Kidney epithelial cell (primary cell): ENCODE results near the gene ABI1. TPM values are rescaled to one million over a fixed set of nuclear protein-coding genes. Genes with fewer than 3 reads are reported as not detected.

ENCODE experiments used
- DNase-seq: peaks from one replicate; pipeline ENCODE4 v3.0.0-alpha.2; 2010; ENCODE audit warnings: low read depth
- H3K27me3 ChIP-seq: 2 replicates; pipeline ENCODE4 v1.6.0; 2011; ENCODE audit warnings: low read length; ENCODE audit not compliant: control insufficient read depth, insufficient read depth
- H3K36me3 ChIP-seq: 2 replicates; pipeline ENCODE4 v1.5.1; 2011; ENCODE audit warnings: low read length; ENCODE audit not compliant: control insufficient read depth, insufficient read depth
- H3K4me3 ChIP-seq: 2 replicates; pipeline ENCODE4 v1.5.1; 2011; ENCODE audit warnings: low read depth, mild to moderate bottlenecking, control low read depth, low read length
- total RNA-seq: library from RNA; depleted of rRNA; stranded (reverse); fragments of >200 nt; gene quantifications from 2 replicates; pipeline ENCODE4 v1.2.3, GENCODE V29; 2015
- TF ChIP-seq, protein P1 (sequence below): IDR thresholded peaks from 2 replicates; pipeline ENCODE4 v1.5.1; 2011; ENCODE audit warnings: mild to moderate bottlenecking, moderate library complexity, low read length, control low read depth, inconsistent platforms; ENCODE audit not compliant: insufficient read depth, poor library complexity, severe bottlenecking

Gene ABI1
- total RNA-seq, 1 donor from 2014 or later: 41.6 TPM

- H3K36me3 ChIP-seq: no peaks in the 10 kb centered on the region
- no peak for DNase-seq
- H3K27me3 ChIP-seq: no peaks in the 10 kb centered on the region
- TF ChIP-seq, protein P1, sequence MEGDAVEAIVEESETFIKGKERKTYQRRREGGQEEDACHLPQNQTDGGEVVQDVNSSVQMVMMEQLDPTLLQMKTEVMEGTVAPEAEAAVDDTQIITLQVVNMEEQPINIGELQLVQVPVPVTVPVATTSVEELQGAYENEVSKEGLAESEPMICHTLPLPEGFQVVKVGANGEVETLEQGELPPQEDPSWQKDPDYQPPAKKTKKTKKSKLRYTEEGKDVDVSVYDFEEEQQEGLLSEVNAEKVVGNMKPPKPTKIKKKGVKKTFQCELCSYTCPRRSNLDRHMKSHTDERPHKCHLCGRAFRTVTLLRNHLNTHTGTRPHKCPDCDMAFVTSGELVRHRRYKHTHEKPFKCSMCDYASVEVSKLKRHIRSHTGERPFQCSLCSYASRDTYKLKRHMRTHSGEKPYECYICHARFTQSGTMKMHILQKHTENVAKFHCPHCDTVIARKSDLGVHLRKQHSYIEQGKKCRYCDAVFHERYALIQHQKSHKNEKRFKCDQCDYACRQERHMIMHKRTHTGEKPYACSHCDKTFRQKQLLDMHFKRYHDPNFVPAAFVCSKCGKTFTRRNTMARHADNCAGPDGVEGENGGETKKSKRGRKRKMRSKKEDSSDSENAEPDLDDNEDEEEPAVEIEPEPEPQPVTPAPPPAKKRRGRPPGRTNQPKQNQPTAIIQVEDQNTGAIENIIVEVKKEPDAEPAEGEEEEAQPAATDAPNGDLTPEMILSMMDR: no peak
- H3K4me3 ChIP-seq: no peak overlapping the region
These were observed 81.4 kb downstream of the ABI1 start for GRCh38 chr10:26779176-26779860.

- TF ChIP-seq, protein P1: no peak
- DNase-seq: no peak
- H3K4me3 ChIP-seq: no peak overlapping the region
- H3K27me3 ChIP-seq: no peaks in the 10 kb centered on the region
- no peaks in the 10 kb centered on the region for H3K36me3 ChIP-seq
These were observed 83.1 kb downstream of the ABI1 start for GRCh38 chr10:26777686-26778085.

DNA sequence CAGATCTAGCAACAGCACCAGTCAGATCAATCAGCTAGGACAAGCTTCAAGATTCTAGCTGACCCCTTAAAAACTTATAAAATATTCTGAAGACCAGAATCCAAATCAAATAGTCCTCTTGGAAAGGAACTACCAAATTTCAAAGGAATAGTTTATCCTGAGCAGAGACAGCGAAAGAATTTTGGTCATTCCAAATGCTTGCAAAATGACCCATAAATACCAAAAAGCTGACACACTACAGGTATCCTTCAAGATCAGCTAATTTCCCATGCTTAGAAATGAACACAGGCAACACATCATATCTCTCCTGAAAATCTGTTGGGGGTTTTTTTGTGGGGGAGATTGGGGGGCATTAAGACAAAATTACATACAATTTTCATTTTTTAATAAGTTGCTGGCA, 84.5 kb downstream of the ABI1 start:
- TF ChIP-seq, protein P1: no peak
- no peaks in the 10 kb centered on the region for H3K36me3 ChIP-seq
- no peaks in the 10 kb centered on the region for H3K27me3 ChIP-seq
- no peak overlapping the region for H3K4me3 ChIP-seq
- DNase-seq: no peak

- no peaks in the 10 kb centered on the region for H3K27me3 ChIP-seq
- H3K36me3 ChIP-seq: no peaks in the 10 kb centered on the region
- TF ChIP-seq, protein P1: no peak
- no peak overlapping the region for H3K4me3 ChIP-seq
- no peak for DNase-seq
These were observed 87.1 kb downstream of the ABI1 start for GRCh38 chr10:26773633-26774032.

GRCh38 chr10:26770069-26770468, 90.7 kb downstream of the ABI1 start:
- DNase-seq: no peak
- Histone ChIP-seq H3K27me3 (no peaks in the 10 kb centered on the region), H3K36me3 (no peaks in the 10 kb centered on the region), H3K4me3 (no peak overlapping the region)
- TF ChIP-seq, protein P1: no peak

- no peak overlapping the region for H3K4me3 ChIP-seq
- DNase-seq: no peak
- H3K36me3 ChIP-seq: no peaks in the 10 kb centered on the region
- H3K27me3 ChIP-seq: no peaks in the 10 kb centered on the region
- TF ChIP-seq, protein P1: no peak
These were observed 95.2 kb downstream of the ABI1 start for GRCh38 chr10:26765549-26765948.
